Measurements from ENCODE around the gene CARMIL3. TPM values are rescaled to one million over a fixed set of nuclear protein-coding genes. Genes with fewer than 3 reads are reported as not detected.

CARMIL3 gene
- total RNA-seq, 1 donor from 2014 or later: 0.12 TPM

Other genes with a start within 250 kb of the CARMIL3 start
- 26.9 TPM for gene DHRS4, start 98.2 kb upstream of the CARMIL3 start, total RNA-seq
- gene DHRS4L2, start 63.1 kb upstream of the CARMIL3 start, total RNA-seq: 15.2 TPM
- not detected for gene CPNE6, start 19.6 kb downstream of the CARMIL3 start, total RNA-seq
- 3.0 TPM for gene PCK2, start 42.3 kb downstream of the CARMIL3 start, total RNA-seq
- 85.8 TPM for gene DCAF11, start 62.8 kb downstream of the CARMIL3 start, total RNA-seq
- gene NRL, start 62.9 kb downstream of the CARMIL3 start, total RNA-seq: 0.77 TPM
- gene FITM1, start 78.7 kb downstream of the CARMIL3 start, total RNA-seq: 140 TPM
- 137 TPM for gene PSME1, start 84.2 kb downstream of the CARMIL3 start, total RNA-seq
- gene EMC9, start 89.6 kb downstream of the CARMIL3 start, total RNA-seq: 16.4 TPM
- gene PSME2, start 94.6 kb downstream of the CARMIL3 start, total RNA-seq: 92.6 TPM
- gene RNF31, start 95.5 kb downstream of the CARMIL3 start, total RNA-seq: 42.8 TPM
- gene IRF9, start 109.3 kb downstream of the CARMIL3 start, total RNA-seq: 27.6 TPM
- gene REC8, start 120.1 kb downstream of the CARMIL3 start, total RNA-seq: 3.2 TPM
- 14.9 TPM for gene IPO4, start 136.8 kb downstream of the CARMIL3 start, total RNA-seq
- gene TM9SF1, start 143.4 kb downstream of the CARMIL3 start, total RNA-seq: 19.2 TPM
- gene TSSK4, start 153.7 kb downstream of the CARMIL3 start, total RNA-seq: 0.25 TPM
- 30.1 TPM for gene CHMP4A, start 161.5 kb downstream of the CARMIL3 start, total RNA-seq
- gene MDP1, start 164.1 kb downstream of the CARMIL3 start, total RNA-seq: 15.4 TPM
- gene NEDD8, start 180.4 kb downstream of the CARMIL3 start, total RNA-seq: 225 TPM
- gene GMPR2, start 180.9 kb downstream of the CARMIL3 start, total RNA-seq: 29.0 TPM
- gene TINF2, start 190.6 kb downstream of the CARMIL3 start, total RNA-seq: 34.5 TPM
- 2.7 TPM for gene TGM1, start 211.2 kb downstream of the CARMIL3 start, total RNA-seq
- gene RABGGTA, start 219.6 kb downstream of the CARMIL3 start, total RNA-seq: 19.4 TPM
- 5.9 TPM for gene DHRS1, start 247.8 kb downstream of the CARMIL3 start, total RNA-seq
- gene NOP9, start 247.8 kb downstream of the CARMIL3 start, total RNA-seq: 25.5 TPM